ENCODE measurements around the gene BSN.

BSN gene

GRCh38 chr3:49648354-49649019, 94.2 kb downstream of the BSN start:
- Histone ChIP-seq H3K4me3 (ENCODE audit: low read length) (no peak overlapping the region), H2AFZ (ENCODE audit: low read depth, low read length) (no peak overlapping the region), H4K20me1 (ENCODE audit: insufficient read depth, low read length) (no peaks in the 10 kb centered on the region), H3K9me3 (ENCODE audit: insufficient read depth, low read length) (no peaks in the 10 kb centered on the region), H3K9ac (ENCODE audit: low read length) (no peak overlapping the region), H3K79me2 (ENCODE audit: low read length) (no peaks in the 10 kb centered on the region), H3K4me1 (ENCODE audit: low read length) (no peaks in the 10 kb centered on the region), H3K4me2 (ENCODE audit: low read length) (no peak overlapping the region), H3K27ac (ENCODE audit: low read length) (no peak overlapping the region), H3K27me3 (ENCODE audit: low read depth, low read length) (no peaks in the 10 kb centered on the region), H3K36me3 (replicated peaks; ENCODE audit: low read depth, low read length) (no peaks in the 10 kb centered on the region)
- TF ChIP-seq CTCF (IDR thresholded peaks at IDR 0.05; ENCODE audit: low read depth, low read length): no peak
- no peak for TF ChIP-seq EZH2phosphoT487 (IDR thresholded peaks at IDR 0.05; ENCODE audit: low read depth)

GRCh38 chr3:49649576-49649975, 95.3 kb downstream of the BSN start:
- Histone ChIP-seq H3K4me3 (ENCODE audit: low read length) (no peak overlapping the region), H3K9me3 (ENCODE audit: insufficient read depth, low read length) (no peaks in the 10 kb centered on the region), H3K36me3 (replicated peaks; ENCODE audit: low read depth, low read length) (no peaks in the 10 kb centered on the region), H3K4me1 (ENCODE audit: low read length) (no peaks in the 10 kb centered on the region), H3K27me3 (ENCODE audit: low read depth, low read length) (no peaks in the 10 kb centered on the region), H4K20me1 (ENCODE audit: insufficient read depth, low read length) (no peaks in the 10 kb centered on the region), H3K27ac (ENCODE audit: low read length) (no peak overlapping the region), H2AFZ (ENCODE audit: low read depth, low read length) (no peak overlapping the region), H3K9ac (ENCODE audit: low read length) (no peak overlapping the region), H3K4me2 (ENCODE audit: low read length) (no peak overlapping the region), H3K79me2 (ENCODE audit: low read length) (no peaks in the 10 kb centered on the region)
- no peak for TF ChIP-seq CTCF (IDR thresholded peaks at IDR 0.05; ENCODE audit: low read depth, low read length)
- no peak for TF ChIP-seq EZH2phosphoT487 (IDR thresholded peaks at IDR 0.05; ENCODE audit: low read depth)

- TF ChIP-seq CTCF (IDR thresholded peaks at IDR 0.05; ENCODE audit: low read depth, low read length) (no peak), EZH2phosphoT487 (IDR thresholded peaks at IDR 0.05; ENCODE audit: low read depth) (no peak)
- H2AFZ ChIP-seq (ENCODE audit: low read depth, low read length): no peak overlapping the region
- H3K4me1 ChIP-seq (ENCODE audit: low read length): no peaks in the 10 kb centered on the region
- no peaks in the 10 kb centered on the region for H3K36me3 ChIP-seq (replicated peaks; ENCODE audit: low read depth, low read length)
- no peak overlapping the region for H3K27ac ChIP-seq (ENCODE audit: low read length)
- no peaks in the 10 kb centered on the region for H3K9me3 ChIP-seq (ENCODE audit: insufficient read depth, low read length)
- H3K79me2 ChIP-seq (ENCODE audit: low read length): no peaks in the 10 kb centered on the region
- no peaks in the 10 kb centered on the region for H4K20me1 ChIP-seq (ENCODE audit: insufficient read depth, low read length)
- H3K4me2 ChIP-seq (ENCODE audit: low read length): no peak overlapping the region
- H3K4me3 ChIP-seq (ENCODE audit: low read length): no peak overlapping the region
- H3K27me3 ChIP-seq (ENCODE audit: low read depth, low read length): no peaks in the 10 kb centered on the region
- no peak overlapping the region for H3K9ac ChIP-seq (ENCODE audit: low read length)
Measured at GRCh38 chr3:49650177-49650576, 95.9 kb downstream of the BSN start.

- Histone ChIP-seq H2AFZ (ENCODE audit: low read depth, low read length) (no peak overlapping the region), H3K4me3 (ENCODE audit: low read length) (no peak overlapping the region), H3K27ac (ENCODE audit: low read length) (no peak overlapping the region), H3K4me2 (ENCODE audit: low read length) (no peak overlapping the region), H3K9ac (ENCODE audit: low read length) (no peak overlapping the region), H3K27me3 (ENCODE audit: low read depth, low read length) (no peaks in the 10 kb centered on the region), H3K79me2 (ENCODE audit: low read length) (no peaks in the 10 kb centered on the region), H3K4me1 (ENCODE audit: low read length) (no peaks in the 10 kb centered on the region), H3K36me3 (replicated peaks; ENCODE audit: low read depth, low read length) (no peaks in the 10 kb centered on the region), H3K9me3 (ENCODE audit: insufficient read depth, low read length) (no peaks in the 10 kb centered on the region), H4K20me1 (ENCODE audit: insufficient read depth, low read length) (no peaks in the 10 kb centered on the region)
- TF ChIP-seq EZH2phosphoT487 (IDR thresholded peaks at IDR 0.05; ENCODE audit: low read depth): no peak
- no peak for TF ChIP-seq CTCF (IDR thresholded peaks at IDR 0.05; ENCODE audit: low read depth, low read length)
Measured at GRCh38 chr3:49650637-49651036, 96.4 kb downstream of the BSN start.

Data from OCI-LY3 (cell line).